Measurements from ENCODE around the gene FAM78B.

FAM78B gene, protein sequence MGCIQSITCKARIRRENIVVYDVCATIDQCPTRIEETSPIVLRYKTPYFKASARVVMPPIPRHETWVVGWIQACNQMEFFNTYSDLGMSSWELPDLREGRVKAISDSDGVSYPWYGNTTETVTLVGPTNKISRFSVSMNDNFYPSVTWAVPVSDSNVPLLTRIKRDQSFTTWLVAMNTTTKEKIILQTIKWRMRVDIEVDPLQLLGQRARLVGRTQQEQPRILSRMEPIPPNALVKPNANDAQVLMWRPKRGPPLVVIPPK

DNA sequence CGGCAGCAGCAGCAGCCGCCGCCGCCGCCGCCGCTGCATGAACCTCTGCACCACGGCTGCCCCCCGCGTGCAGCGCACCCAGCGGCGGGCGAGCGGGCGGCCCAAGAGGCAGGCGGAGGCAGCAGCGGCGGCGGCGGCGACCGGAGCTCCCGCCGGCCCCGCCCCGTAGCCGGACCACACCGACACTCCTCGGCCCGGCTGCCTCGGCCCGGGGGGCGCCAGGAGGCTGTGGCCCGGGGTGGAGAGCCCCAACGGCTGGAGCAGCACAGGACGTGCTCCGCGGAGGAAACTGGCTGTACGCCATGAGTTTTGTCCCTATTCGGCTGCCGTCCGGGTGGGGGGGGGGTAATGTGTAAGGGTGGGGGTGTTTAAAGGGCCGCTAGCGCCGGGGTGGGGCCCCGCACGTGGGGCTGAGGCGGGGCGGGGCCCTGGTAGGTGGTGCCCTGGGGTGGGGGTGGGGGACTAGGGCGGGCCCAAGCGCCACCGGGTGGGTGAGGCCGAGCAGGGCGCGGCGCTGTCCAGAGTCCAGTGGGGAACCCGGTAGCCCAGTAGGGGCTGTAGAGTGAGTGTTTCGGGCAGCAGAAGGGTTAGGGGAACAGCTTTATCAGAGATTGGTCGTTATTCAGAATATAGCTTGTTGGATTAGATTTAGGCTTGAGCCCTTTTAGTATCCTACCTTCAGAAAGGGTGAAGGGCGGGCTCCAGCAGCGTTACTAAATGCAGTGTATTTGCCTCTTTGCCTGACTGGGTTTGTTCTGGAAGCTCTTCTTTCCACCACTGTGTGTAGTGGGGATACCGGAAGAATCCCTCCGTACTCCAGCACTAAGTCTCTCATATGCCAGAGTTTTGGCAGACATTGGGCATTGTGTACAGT lies at the start of gene FAM78B:
Gene FAM78B, minus strand, starts transcription at position 304 of the 874 bp plus-strand sequence. CDS start 753 bp downstream, outside the sequence.
- peak; percentile 88 for DNase-seq

DNA sequence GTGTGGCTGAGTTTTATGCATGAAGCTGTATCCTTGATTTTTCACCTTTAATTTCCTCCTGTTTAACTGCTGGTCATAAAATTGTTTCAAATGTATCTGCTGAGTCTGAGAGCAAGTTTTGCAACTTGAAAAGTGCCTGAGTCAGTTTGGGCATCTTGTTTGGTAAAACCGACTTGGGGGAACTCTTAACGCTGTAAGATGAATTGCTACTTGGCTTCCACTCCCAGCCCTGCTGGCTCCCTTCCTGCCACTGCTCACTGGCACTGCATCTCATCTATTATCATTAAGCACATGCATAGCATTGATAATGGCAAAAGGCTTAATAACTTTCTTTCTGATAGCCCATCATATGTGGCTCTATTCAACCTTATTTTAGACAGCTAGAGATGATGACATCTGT lies 35.7 kb upstream of the FAM78B start:
- no peak for DNase-seq

DNA sequence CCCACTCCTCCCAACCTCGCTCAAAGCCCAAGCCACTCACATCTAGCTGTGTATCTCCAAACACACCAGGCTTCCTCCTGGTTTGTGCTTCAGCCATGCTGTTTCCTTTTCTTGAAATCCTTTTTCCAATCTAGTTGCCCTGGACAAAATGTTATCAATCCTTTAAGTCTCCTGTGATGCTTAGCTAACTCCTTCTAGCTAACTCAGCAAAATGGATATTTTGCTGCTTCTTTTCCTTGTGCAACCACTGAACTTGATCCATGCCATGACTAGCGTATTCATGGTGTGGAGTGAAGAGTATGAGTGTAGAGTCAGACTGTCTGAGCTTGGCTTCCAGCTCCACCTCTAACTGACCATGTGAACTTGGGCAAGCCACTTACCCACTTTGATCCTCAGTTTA lies 33.9 kb upstream of the FAM78B start:
- no peak for DNase-seq

DNA sequence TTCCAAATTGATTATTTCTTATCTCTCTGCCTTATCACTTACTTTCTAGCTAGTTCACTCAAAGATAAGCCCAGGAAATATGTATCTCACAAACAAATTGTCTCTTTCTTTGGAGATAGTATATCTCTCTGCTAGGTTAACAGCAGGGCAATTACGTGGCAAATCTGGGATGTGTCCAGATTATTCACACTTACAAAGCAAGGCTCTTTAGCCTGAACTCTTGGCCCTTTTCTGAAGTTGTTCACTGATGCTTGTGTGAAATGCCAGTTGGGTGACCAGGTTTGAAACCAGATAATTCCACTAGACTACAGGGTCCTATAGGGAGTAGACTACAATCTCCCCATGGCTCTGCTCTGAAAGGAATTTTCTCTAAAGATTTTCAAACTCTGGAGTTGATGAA lies 30.8 kb upstream of the FAM78B start:
- no peak for DNase-seq

DNA sequence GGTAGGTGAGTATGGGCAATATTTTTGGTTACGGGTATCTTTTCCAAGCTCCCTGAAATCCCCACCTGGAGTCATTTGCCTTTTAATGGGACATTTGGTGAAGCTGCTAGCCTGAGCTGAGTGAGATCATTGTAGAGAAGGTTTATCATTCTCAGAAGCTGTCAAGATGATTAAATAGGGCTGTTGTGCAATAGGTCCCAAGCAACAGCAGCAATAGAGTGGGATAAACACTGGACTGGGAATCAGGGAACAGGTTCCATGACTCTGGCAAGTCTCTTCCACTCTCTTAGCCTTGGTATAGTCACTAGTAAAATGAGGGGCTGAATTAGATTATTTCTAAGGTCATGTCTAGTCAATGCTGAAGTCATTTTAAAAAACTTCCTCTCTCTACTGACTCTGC lies 30.3 kb upstream of the FAM78B start:
- DNase-seq = no peak

DNA sequence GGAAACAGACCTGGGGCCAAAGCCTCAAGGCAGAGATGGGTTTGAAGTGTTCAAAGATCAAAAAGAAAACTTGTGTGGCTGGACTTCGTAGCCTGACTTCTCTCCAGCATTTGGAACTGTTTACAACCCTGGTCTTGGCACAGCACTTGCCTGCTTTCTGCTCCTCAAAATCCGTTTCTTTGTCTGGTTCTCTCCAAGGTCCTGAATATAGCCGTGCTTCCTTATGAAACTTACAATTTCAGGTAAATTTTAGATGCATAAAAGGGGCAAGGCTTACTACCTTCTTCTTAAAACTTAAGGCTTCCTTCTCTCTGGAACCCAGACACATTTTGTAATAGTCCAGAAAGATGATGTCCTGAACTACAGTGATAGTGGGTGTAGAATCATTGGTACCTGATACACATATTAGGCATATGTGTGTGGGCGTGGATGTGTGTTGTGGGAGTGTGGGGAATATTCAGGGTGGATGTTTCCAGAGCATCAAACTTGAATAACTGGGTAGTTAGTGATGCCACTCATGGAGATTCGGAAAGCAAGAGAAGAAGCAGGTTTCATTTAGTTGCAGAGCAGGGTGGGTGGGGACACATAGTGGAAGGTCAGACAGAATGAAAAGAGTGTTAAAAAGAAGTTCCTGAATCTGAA lies 26.4 kb upstream of the FAM78B start:
- DNase-seq = no peak

DNA sequence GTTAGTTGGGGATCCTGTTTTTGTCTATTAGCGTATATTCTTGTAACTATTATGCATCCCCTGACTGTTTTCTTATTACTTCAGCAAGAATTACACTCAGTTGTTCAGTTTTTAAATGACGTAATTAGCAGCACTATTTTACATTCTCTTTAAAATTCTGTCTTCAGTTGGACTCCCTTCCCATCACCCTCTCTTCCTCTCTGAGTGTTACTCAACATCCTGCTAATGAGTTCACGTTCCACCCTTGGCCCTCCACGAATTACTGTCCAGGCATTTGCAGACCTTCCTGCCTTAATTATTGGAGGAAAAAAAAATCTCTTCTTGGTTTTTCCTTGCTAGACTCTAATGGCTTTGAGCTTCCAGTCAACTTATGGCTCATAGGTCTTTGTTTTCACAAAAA lies 23.6 kb upstream of the FAM78B start:
- DNase-seq = no peak

DNA sequence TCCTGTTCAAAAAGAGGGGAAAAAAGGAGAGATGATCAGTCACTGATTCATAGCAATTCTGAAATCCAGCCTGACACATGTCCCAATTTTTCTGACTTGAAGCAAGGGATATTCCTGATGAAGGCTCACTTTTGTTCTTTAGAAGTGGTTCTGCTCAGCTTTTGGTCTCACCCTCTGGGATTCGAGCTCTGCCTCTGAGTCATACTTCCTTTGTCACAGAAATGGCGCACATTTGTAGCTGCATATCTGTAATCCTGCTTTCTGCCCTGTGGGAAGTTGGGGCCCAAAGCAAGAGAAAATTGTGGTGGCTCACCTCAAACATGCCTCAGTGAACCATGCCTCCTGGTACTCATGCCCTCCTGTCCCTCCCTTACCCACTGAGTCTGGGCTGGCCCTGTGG lies 22.3 kb upstream of the FAM78B start:
- no peak for DNase-seq

DNA sequence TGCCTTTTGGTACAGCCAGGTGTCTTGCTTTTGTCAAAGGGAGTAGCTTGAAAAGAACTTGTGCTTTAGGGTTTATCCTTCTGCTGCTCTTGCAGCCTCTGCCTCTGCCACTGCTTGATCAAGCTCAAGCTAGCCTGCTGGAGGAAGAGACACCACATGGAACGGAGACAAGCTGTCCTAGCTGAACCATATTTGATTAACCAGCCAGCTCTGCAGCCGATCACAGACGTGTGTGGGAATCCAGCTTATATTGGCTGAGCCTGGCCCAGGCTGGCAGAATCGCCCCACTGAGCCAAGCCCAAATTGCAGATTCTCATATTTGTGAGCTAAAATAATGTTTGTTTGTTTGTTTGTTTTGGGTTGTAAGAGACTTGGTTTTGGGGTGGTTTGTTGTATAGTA lies 18.7 kb upstream of the FAM78B start:
- DNase-seq = no peak

DNA sequence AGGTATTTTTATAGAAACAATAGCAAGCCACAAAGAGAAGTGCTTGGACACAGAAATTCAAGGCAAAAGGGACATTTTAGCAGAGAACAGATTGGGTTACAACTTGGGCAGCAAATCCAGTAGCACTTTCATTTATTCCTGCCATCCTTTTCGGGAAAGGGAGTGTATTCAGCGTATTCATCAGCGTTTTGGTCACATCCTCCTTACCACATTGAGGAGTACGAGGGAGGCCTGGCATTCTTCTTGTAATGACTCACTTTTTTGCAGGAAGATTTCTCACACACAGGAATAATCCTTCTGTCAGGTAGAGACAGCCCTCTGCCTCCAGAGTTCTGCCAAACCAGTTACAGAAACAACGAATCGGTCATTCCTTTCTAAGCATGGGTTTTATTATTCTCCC lies 18.1 kb upstream of the FAM78B start:
- DNase-seq = no peak

DNA sequence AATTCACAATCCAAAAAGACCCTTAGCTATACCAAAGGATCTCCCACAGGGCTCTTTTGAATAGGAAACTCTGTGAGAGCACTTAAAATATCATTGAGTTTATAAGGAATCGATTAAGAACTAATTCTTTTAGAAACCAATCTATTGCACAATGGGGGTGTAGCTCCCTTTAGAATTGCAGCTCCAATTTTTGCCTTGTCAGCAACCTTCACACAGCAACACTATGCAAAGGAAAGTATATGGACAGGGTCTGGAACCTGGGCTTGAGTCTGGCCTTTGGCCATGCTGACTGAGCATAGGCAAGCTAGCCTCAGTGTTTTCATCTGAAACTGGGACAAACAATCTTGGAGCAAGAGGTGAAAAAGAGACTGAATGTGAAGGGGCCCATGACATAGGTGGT lies 17.2 kb upstream of the FAM78B start:
- no peak for DNase-seq

DNA sequence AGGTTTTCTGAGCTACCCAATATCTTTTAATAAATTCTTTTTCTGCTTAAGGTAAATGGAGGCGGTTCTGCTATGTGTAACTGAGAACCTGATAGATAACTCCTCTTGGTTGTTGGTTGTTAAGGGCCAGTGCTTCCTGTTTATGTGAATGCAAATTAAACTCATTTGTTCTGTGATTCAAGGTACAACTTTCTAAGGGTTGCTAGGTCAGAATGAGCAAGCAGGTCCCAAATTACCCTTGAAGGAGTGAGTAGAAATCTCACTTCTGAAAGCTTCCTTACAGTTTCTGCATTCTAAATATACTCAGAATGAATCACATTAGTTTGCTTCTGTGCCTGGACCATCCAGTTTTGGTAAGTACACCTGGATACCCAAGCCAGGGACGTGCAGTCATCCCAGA lies 15.5 kb upstream of the FAM78B start:
- no peak for DNase-seq

DNA sequence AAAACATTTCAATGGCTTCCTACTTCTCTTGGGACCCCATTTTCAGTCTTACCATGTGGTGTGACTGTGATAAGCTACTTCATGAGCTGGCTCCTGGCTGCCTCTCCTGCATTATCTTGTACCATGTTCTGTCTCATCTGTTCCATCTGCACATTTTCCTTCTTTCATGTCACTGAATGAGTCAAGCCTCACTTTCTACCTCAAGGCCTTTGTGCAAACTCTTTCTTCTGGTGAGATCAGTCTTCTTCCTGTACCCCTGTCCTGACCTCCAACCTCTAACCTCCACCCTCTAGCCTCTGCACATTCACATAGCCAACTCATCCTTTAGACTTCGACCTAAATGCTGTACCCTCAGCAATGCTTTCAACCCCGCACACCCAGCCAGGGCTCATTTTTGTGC lies 9.6 kb upstream of the FAM78B start:
- no peak for DNase-seq

DNA sequence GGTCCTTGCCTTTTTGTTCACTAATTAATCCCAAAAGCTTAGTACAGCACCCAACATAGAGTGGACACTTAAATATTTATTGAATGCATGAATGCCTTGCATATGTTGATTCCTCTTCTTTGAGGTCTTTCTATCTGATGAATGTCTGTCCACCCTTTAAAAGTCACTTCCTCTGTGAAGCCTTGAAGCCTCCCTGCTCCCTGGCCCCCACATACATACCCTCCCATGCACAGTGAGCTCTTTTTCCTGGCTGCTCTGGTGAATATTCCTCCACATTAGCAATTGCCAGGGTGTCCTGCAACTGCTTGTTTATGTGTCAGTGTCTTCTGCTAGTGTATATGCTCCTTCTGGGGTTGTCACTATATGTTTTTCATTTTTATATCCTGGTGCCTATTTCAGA lies 8.2 kb upstream of the FAM78B start:
- DNase-seq = no peak

DNA sequence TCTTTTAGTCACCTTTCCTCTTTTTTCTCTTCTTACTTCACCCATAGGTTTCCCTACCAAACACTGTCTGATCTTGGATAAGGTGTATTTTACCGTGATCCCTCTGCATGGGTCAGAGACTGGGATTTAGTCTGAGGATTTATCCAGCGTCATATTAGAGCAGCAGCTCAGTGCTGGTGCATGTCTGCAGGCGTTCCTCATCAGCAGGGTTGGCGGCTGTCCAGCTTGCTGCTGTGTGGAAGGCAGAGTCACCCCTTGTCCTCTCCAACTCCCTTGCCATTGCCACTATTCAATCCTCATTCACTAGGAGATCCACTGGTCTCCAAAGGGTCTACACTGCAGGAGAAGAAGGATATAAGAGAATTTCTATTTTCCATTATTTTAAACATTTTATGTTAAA lies 7.3 kb upstream of the FAM78B start:
- no peak for DNase-seq

DNA sequence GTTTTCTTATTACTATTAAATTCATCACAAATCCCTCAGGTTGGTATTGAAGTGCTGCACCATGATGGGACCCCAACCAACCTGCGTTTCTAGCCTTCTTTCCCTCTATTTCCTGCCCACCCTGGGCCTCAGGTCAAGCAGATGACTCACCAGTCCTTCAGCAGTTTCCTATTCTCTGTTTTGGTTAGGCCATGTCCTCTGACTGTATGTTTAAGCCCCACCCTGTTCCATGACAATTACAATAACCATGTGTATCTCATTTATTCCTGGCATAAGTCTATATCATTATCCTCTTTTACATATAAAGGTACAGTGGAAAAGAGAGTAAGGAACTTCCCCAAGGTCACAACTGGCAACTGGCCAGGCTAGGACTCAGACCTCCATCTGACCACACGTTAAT lies 5.3 kb upstream of the FAM78B start:
- no peak for DNase-seq

DNA sequence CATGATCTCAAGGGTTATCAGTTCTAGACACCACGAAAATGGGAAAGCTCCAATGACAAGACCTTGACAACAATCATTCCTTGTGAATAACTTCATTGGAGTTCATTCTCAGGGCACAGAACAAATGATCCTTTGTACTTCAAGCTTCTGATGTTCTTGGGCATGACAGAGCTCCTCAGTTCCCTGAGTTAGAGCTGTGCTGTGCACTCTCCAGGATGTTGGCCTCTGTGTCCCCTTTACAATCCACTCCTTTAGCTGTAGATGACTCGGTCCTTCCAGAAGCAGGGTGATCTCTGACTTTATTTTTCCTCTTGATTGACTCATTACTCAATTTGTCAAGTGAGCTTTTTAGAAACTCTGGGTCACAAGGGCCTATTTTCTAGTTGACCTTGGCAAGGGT lies 3.9 kb upstream of the FAM78B start:
- peak; percentile 28 for DNase-seq

DNA sequence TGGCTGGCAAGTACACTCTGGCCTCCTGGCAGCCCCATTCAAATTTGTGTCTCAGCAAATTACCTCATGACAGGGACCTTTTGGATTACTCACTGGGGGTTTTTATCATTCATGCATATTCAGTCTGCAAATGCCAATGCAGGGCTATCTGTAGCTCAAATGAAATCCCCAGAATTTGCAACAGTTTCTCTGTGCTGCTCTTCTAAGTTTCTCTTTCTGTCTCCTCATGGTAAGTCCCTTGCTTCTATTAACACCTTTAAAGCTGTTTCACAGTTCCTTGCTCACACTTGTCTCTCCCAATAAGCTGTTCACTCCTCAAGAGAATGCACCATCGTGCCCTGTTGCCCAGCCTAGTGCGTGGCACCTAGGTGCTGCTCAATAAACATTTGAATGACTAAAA lies 3.3 kb upstream of the FAM78B start:
- no peak for DNase-seq

DNA sequence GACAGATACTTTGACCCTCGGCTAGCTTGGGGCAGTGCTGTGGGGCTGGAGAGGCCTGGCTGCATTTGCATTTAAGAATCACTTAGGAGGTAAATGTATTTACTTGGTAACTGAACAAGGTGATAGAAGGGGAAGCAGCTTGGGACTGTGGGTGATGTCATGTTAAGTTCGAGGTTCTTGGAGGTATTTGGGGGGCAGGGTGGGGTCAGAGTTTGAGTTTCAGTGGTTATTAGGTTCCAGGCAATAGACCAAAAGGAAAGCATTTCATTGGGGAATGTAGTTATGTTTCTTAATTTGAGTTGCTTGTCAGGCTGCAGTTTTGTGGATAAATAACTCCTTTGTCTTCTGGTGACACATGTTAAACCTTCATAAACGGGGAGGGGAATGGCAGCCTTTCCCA lies 2.4 kb upstream of the FAM78B start:
- no peak for DNase-seq

DNA sequence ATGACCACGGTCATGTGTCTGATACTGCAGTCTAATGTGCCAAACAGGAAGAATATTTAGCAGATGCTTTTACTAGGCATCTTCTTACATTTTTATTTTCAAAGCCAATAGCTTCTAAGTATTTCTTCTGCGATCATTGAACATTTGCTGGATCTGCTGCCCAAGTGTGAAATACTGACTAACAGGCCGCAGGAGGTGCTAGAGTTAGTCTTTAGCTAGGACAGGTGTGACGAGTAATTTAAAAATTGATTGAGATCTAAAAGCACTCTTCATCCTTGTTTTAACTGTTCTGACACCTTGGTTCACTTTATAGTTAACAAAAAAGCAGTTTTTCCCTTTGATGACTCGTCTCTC lies 748 bp upstream of the FAM78B start:
- DNase-seq = no peak

DNA sequence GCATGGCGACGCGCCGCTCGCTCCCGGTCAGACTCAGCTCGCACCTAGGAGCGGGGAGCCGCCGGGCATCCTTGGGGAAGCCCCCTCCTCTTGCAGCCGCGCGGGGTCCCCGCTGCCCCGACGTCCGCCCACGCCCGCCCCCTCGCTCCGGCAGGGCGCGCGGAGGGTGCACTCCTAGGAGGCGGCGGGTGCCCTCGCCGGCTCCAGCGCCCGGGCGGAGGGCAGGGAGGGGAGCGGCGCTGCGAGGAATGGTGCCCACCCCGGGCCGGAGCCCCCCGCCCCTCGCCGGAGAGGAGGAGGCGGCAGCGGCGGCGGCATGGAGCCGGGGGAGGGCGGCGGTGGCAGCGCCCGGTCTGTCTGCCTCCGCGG lies 488 bp downstream of the FAM78B start:
- DNase-seq = no peak

DNA sequence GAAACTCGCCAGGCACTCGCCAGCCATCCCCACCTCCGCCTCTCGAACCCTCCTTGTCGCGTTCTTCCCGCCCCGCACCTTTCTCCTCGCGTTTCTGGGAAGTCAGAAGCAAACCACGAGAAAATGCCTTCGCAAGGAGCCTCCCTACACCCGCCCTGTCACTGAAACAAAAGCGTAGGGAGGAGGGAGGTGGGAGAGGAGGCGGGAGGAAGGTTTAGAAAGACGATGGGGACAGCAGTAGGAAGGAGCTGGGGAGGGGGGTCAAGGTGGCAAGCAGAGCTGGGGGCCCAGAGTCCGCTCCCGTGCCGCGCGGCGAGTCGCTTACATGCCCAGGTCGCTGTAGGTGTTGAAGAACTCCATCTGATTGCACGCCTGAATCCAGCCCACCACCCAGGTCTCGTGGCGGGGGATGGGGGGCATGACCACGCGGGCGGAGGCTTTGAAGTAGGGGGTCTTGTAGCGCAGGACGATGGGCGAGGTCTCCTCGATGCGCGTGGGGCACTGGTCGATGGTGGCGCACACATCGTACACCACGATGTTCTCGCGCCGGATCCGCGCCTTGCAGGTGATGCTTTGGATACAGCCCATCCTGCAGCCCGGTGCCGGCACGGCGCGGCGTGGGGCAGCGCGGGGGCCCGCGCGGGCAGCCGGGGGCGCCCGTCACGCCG lies 1.0 kb downstream of the FAM78B start:
- DNase-seq = peak; percentile 61

DNA sequence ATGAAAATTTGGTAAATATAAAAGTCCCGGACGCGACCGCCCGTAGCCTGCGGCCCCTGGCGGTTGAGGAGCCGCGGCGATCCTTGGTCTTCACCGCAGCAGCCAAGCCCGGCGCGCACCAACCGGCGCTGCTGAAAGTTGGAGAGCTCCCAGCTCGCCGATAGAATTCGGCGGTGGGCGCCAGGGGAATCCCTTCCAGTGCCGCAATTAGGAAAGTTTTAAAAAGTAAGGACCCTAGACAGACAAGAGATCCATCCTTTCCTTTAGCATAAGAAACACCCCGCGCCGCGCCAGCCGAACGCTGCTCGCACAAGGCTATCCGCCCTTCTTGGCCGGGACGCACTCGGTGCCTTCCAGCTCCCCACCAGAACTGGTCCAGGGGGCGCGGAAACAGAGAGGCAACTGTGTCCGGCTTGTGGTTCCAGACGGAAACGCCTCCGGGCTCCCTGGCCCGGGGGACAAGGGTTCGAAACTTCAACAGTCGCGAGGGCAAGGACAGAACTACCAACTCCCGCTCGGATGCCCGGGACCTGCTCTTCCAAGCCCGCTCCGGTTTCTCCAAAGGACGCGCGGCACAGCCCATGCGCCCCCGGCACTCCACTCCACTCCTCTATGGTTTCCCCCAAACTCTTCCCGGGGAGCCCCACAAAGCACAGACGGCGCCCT lies 1.7 kb downstream of the FAM78B start:
- DNase-seq = peak; percentile 82

Data from eye (tissue), 1 donor.